Measurements from ENCODE around the gene PGF.

Gene PGF

GRCh38 chr14:74954947-74955228, 509 bp downstream of the PGF start:
- no peak for DNase-seq

- no peak for DNase-seq
Measured at GRCh38 chr14:74954232-74954946, 1.0 kb downstream of the PGF start.

- DNase-seq = no peak
Measured at GRCh38 chr14:74953686-74954085, 1.7 kb downstream of the PGF start.

- no peak for DNase-seq
Measured at GRCh38 chr14:74952697-74953484, 2.5 kb downstream of the PGF start.

GRCh38 chr14:74952180-74952665, 3.2 kb downstream of the PGF start:
- no peak for DNase-seq

GRCh38 chr14:74951443-74952179, 3.8 kb downstream of the PGF start:
- DNase-seq = no peak

GRCh38 chr14:74950795-74951442, 4.5 kb downstream of the PGF start:
- DNase-seq = no peak

- no peak for DNase-seq
Measured at GRCh38 chr14:74949859-74950573, 5.4 kb downstream of the PGF start.

GRCh38 chr14:74949191-74949601, 6.2 kb downstream of the PGF start:
- no peak for DNase-seq

GRCh38 chr14:74948228-74949175, 6.9 kb downstream of the PGF start:
- no peak for DNase-seq

- no peak for DNase-seq
Measured at GRCh38 chr14:74947353-74948227, 7.8 kb downstream of the PGF start.

GRCh38 chr14:74946659-74947281, 8.6 kb downstream of the PGF start:
- no peak for DNase-seq

GRCh38 chr14:74945852-74946658, 9.3 kb downstream of the PGF start:
- peak; percentile 44 for DNase-seq

GRCh38 chr14:74945261-74945851, 10.0 kb downstream of the PGF start:
- DNase-seq = no peak

- DNase-seq = no peak
Measured at GRCh38 chr14:74942608-74943007, 12.8 kb downstream of the PGF start.

- DNase-seq = no peak
Measured at GRCh38 chr14:74942181-74942580, 13.2 kb downstream of the PGF start.

GRCh38 chr14:74941676-74942097, 13.7 kb downstream of the PGF start:
- no peak for DNase-seq

- no peak for DNase-seq
Measured at GRCh38 chr14:74940956-74941565, 14.3 kb downstream of the PGF start.

Data from amniotic stem cell (primary cell).